Lower leg skin (tissue), 3 donors: ENCODE results near the gene HMGXB3.

Source experiments
- CTCF ChIP-seq, 3 donors: fragments of 450-650 bp; IDR thresholded peaks; one replicate each; pipeline ENCODE4 v1.5.1; 2016; ENCODE audit warnings: antibody characterized with exemption in 3 of 3, mild to moderate bottlenecking in 3 of 3, moderate library complexity in 2 of 3
- POLR2A ChIP-seq, 2 donors: fragments of 450-650 bp; IDR thresholded peaks; one replicate each; pipeline ENCODE4 v1.6.1; 2016 to 2017; ENCODE audit warnings: antibody characterized with exemption in 2 of 2, mild to moderate bottlenecking in 1 of 2, moderate library complexity in 1 of 2

GRCh38 chr5:149961957-149962409 is 38.6 kb upstream of the HMGXB3 start:
- no peak for TF ChIP-seq CTCF (IDR thresholded peaks at IDR 0.05)
- TF ChIP-seq POLR2A (IDR thresholded peaks at IDR 0.05) = no peak
